WTC11 (cell line): ENCODE results near the gene NUP98. TPM values are rescaled to one million over a fixed set of nuclear protein-coding genes. Genes with fewer than 3 reads are reported as not detected.

Experiments
- ATAC-seq: fragments of 200-7000 bp; cut with Tn5 transposase; 2 replicates; pipeline ENCODE4 v1.10.0; 2021; ENCODE audit warnings: mild to moderate bottlenecking, moderate library complexity
- CTCF ChIA-PET: fragments of 300-600 bp; sonication (Branson Sonifier 250); formaldehyde crosslinking; loops from one replicate; lab custom pipeline; 2021; ENCODE audit warnings: antibody characterized with exemption; lab: Charles Lee
- POLR2A ChIA-PET: fragments of 350-600 bp; sonication (Branson Sonifier 250); formaldehyde crosslinking; loops from one replicate; lab custom pipeline; 2021; ENCODE audit warnings: antibody characterized with exemption; lab: Charles Lee
- DNase-seq: peaks from one replicate; pipeline ENCODE4 v3.0.0; 2021; ENCODE audit warnings: low spot score
- H3K27ac Mint-ChIP-seq: 2 replicates; pipeline ENCODE4 v1.8.0; 2021; ENCODE audit warnings: mixed read lengths
- H3K27me3 Mint-ChIP-seq: 2 replicates; pipeline ENCODE4 v1.8.0; 2021; ENCODE audit warnings: low read depth, mild to moderate bottlenecking, moderate library complexity, mixed read lengths
- H3K36me3 Mint-ChIP-seq: 2 replicates; pipeline ENCODE4 v1.8.0; 2021; ENCODE audit warnings: mixed read lengths
- H3K4me1 Mint-ChIP-seq: 2 replicates; pipeline ENCODE4 v1.8.0; 2022; ENCODE audit warnings: mixed read lengths
- H3K4me3 Mint-ChIP-seq: 2 replicates; pipeline ENCODE4 v1.8.0; 2021; ENCODE audit warnings: mild to moderate bottlenecking, moderate library complexity, mixed read lengths
- H3K9me3 Mint-ChIP-seq: 2 replicates; pipeline ENCODE4 v1.8.0; 2021; ENCODE audit warnings: mixed read lengths
- CBFB ChIP-seq: sonication (generic); formaldehyde crosslinking; IDR thresholded peaks from 2 replicates; pipeline ENCODE4 v1.8.1; 2022; ENCODE audit warnings: mild to moderate bottlenecking, low read depth, missing genetic modification reagents
- E2F5 ChIP-seq: sonication (generic); formaldehyde crosslinking; IDR thresholded peaks from 2 replicates; pipeline ENCODE4 v1.8.1; 2022; ENCODE audit warnings: mild to moderate bottlenecking, moderate library complexity, missing genetic modification reagents
- ELF4 ChIP-seq: sonication (generic); formaldehyde crosslinking; IDR thresholded peaks from 2 replicates; pipeline ENCODE4 v1.8.1; 2022; ENCODE audit warnings: low read depth, mild to moderate bottlenecking, moderate library complexity, missing genetic modification reagents
- EMX1 ChIP-seq: fragments of 250-450 bp; sonication (Bioruptor Pico); IDR thresholded peaks from 2 replicates; pipeline ENCODE4 v1.8.0; 2021; ENCODE audit warnings: mild to moderate bottlenecking
- ETV6 ChIP-seq: sonication (generic); formaldehyde crosslinking; IDR thresholded peaks from 2 replicates; pipeline ENCODE4 v1.8.1; 2022; ENCODE audit warnings: mild to moderate bottlenecking, missing genetic modification reagents
- GABPB1 ChIP-seq: sonication (generic); formaldehyde crosslinking; IDR thresholded peaks from 2 replicates; pipeline ENCODE4 v1.8.1; 2023; ENCODE audit warnings: mild to moderate bottlenecking, missing genetic modification reagents
- GTF2I ChIP-seq: fragments of 250-450 bp; sonication (Bioruptor Pico); conservative IDR thresholded peaks from 2 replicates; pipeline ENCODE4 v1.4.0; 2021; ENCODE audit warnings: mild to moderate bottlenecking
- NFATC4 ChIP-seq: fragments of 250-450 bp; sonication (Bioruptor Pico); IDR thresholded peaks from 2 replicates; pipeline ENCODE4 v1.9.0; 2021; ENCODE audit warnings: mild to moderate bottlenecking
- NR1H2 ChIP-seq: sonication (generic); formaldehyde crosslinking; IDR thresholded peaks from 2 replicates; pipeline ENCODE4 v1.9.0; 2021; ENCODE audit warnings: mild to moderate bottlenecking, moderate library complexity, missing genetic modification reagents
- NR3C1 ChIP-seq: sonication (generic); formaldehyde crosslinking; conservative IDR thresholded peaks from 2 replicates; pipeline ENCODE4 v1.8.1; 2023; ENCODE audit warnings: low read depth, mild to moderate bottlenecking, missing genetic modification reagents
- TCF7 ChIP-seq: sonication (generic); formaldehyde crosslinking; IDR thresholded peaks from 2 replicates; pipeline ENCODE4 v1.8.0; 2022; ENCODE audit warnings: mild to moderate bottlenecking, low read depth, missing genetic modification reagents, moderate library complexity
- ZBTB21 ChIP-seq: sonication (generic); formaldehyde crosslinking; IDR thresholded peaks from 2 replicates; pipeline ENCODE4 v1.8.1; 2023; ENCODE audit warnings: mild to moderate bottlenecking, missing genetic modification reagents, borderline replicate concordance
- ZNF121 ChIP-seq: sonication (generic); formaldehyde crosslinking; IDR thresholded peaks from 2 replicates; pipeline ENCODE4 v1.8.0; 2023; ENCODE audit warnings: missing genetic modification reagents
- ZNF219 ChIP-seq: sonication (generic); formaldehyde crosslinking; IDR thresholded peaks from 2 replicates; pipeline ENCODE4 v1.8.0; 2023; ENCODE audit warnings: missing genetic modification reagents, mild to moderate bottlenecking, borderline replicate concordance
- ZNF232 ChIP-seq: sonication (generic); formaldehyde crosslinking; IDR thresholded peaks from 2 replicates; pipeline ENCODE4 v1.8.0; 2022; ENCODE audit warnings: mild to moderate bottlenecking, missing genetic modification reagents
- ZNF532 ChIP-seq: fragments of 250-450 bp; sonication (Bioruptor Pico); IDR thresholded peaks from 2 replicates; pipeline ENCODE4 v1.9.0; 2021; ENCODE audit warnings: mild to moderate bottlenecking, borderline replicate concordance
- ZSCAN18 ChIP-seq: fragments of 250-450 bp; sonication (Bioruptor Pico); IDR thresholded peaks from 2 replicates; pipeline ENCODE4 v2.1.2; 2022; ENCODE audit warnings: mild to moderate bottlenecking, moderate library complexity
- total RNA-seq: library from RNA; stranded (reverse); gene quantifications from 3 replicates; pipeline ENCODE4 v1.2.3, GENCODE V29; 2021
- TF ChIP-seq, protein P1 (sequence below): sonication (generic); formaldehyde crosslinking; conservative IDR thresholded peaks from 2 replicates; pipeline ENCODE4 v1.8.1; 2023; ENCODE audit warnings: mild to moderate bottlenecking, low read depth, missing genetic modification reagents, moderate library complexity
- TF ChIP-seq, protein P2 (sequence below): sonication (generic); formaldehyde crosslinking; IDR thresholded peaks from 2 replicates; pipeline ENCODE4 v1.8.1; 2023; ENCODE audit warnings: mild to moderate bottlenecking, missing genetic modification reagents, borderline replicate concordance

NUP98 gene
- total RNA-seq, 1 experiment from 2014 or later, result 81.4 TPM

GRCh38 chr11:3764266-3764665 is 33.1 kb downstream of the NUP98 start (continued):
- TF ChIP-seq ZNF219 (no peak), CBFB (no peak), ZSCAN18 (CRISPR knock-in tag) (no peak), ZNF232 (CRISPR knock-in tag) (no peak)

- no peak overlapping the region for H3K4me3 Mint-ChIP-seq
- CTCF ChIA-PET, result no interaction called here
- peak overlapping the region; percentile 26; the same call in 1 of the 2 replicates for H3K27ac Mint-ChIP-seq
- ATAC-seq, result no peak
- H3K27me3 Mint-ChIP-seq, result no peaks in the 10 kb centered on the region
- no peaks in the 10 kb centered on the region for H3K9me3 Mint-ChIP-seq
- POLR2A ChIA-PET, result no interaction called here
- TF ChIP-seq ZNF121 (CRISPR knock-in tag), result peak; percentile 22; the same call in 1 of the 2 replicates
- TF ChIP-seq, protein P1, sequence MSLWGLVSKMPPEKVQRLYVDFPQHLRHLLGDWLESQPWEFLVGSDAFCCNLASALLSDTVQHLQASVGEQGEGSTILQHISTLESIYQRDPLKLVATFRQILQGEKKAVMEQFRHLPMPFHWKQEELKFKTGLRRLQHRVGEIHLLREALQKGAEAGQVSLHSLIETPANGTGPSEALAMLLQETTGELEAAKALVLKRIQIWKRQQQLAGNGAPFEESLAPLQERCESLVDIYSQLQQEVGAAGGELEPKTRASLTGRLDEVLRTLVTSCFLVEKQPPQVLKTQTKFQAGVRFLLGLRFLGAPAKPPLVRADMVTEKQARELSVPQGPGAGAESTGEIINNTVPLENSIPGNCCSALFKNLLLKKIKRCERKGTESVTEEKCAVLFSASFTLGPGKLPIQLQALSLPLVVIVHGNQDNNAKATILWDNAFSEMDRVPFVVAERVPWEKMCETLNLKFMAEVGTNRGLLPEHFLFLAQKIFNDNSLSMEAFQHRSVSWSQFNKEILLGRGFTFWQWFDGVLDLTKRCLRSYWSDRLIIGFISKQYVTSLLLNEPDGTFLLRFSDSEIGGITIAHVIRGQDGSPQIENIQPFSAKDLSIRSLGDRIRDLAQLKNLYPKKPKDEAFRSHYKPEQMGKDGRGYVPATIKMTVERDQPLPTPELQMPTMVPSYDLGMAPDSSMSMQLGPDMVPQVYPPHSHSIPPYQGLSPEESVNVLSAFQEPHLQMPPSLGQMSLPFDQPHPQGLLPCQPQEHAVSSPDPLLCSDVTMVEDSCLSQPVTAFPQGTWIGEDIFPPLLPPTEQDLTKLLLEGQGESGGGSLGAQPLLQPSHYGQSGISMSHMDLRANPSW (CRISPR knock-in tag), result no peak
- no peak for DNase-seq
- no peaks in the 10 kb centered on the region for H3K4me1 Mint-ChIP-seq
- peaks cover 62% of the 10 kb centered on the region for H3K36me3 Mint-ChIP-seq
These were observed 42.2 kb downstream of the NUP98 start for GRCh38 chr11:3755151-3755550.

DNA sequence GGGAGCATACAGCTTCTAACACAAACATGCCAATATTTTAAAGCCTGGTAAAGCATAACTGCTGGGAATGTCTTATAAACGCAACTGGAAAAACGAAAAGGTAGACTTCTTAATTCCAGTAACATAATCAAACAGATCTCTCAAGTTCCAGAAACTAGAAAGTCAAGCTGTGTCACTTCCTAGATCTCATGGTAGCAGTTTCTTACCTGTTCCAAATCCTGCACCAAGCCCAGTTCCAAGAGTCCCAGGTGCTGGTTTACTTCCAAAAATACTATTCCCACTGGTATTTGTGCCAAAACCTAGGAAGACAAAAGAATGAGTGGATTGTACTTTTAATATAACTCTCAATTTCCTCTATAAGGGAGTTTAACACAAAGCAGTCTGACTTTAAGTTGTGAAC is 44.2 kb downstream of the NUP98 start:
- POLR2A ChIA-PET, result no interaction called here
- no peaks in the 10 kb centered on the region for H3K4me1 Mint-ChIP-seq
- H3K36me3 Mint-ChIP-seq, result peaks cover 53% of the 10 kb centered on the region
- H3K4me3 Mint-ChIP-seq, result no peak overlapping the region
- ATAC-seq (no peak), DNase-seq (no peak)
- H3K27ac Mint-ChIP-seq, result no peak overlapping the region
- no peaks in the 10 kb centered on the region for H3K27me3 Mint-ChIP-seq
- H3K9me3 Mint-ChIP-seq, result no peaks in the 10 kb centered on the region
- TF ChIP-seq NFATC4 (CRISPR knock-in tag), result no peak
- CTCF ChIA-PET, result no interaction called here

GRCh38 chr11:3747704-3748103 is 49.6 kb downstream of the NUP98 start:
- no peak overlapping the region for H3K4me3 Mint-ChIP-seq
- H3K9me3 Mint-ChIP-seq, result no peaks in the 10 kb centered on the region
- CTCF ChIA-PET, result no interaction called here
- ATAC-seq, result no peak
- H3K27ac Mint-ChIP-seq, result no peak overlapping the region
- peaks cover 57% of the 10 kb centered on the region for H3K36me3 Mint-ChIP-seq
- no peaks in the 10 kb centered on the region for H3K27me3 Mint-ChIP-seq
- POLR2A ChIA-PET, result interaction anchor here (0.6 kb wide), 1 partner anchor 56 kb away, joined by 3 read pairs; no protein-coding TSS in a partner anchor
- DNase-seq, result no peak
- H3K4me1 Mint-ChIP-seq, result no peaks in the 10 kb centered on the region
- no peak for TF ChIP-seq ETV6 (CRISPR knock-in tag)
- no peak for TF ChIP-seq TCF7 (CRISPR knock-in tag)
- no peak for TF ChIP-seq ZBTB21 (CRISPR knock-in tag)
- TF ChIP-seq, protein P2, sequence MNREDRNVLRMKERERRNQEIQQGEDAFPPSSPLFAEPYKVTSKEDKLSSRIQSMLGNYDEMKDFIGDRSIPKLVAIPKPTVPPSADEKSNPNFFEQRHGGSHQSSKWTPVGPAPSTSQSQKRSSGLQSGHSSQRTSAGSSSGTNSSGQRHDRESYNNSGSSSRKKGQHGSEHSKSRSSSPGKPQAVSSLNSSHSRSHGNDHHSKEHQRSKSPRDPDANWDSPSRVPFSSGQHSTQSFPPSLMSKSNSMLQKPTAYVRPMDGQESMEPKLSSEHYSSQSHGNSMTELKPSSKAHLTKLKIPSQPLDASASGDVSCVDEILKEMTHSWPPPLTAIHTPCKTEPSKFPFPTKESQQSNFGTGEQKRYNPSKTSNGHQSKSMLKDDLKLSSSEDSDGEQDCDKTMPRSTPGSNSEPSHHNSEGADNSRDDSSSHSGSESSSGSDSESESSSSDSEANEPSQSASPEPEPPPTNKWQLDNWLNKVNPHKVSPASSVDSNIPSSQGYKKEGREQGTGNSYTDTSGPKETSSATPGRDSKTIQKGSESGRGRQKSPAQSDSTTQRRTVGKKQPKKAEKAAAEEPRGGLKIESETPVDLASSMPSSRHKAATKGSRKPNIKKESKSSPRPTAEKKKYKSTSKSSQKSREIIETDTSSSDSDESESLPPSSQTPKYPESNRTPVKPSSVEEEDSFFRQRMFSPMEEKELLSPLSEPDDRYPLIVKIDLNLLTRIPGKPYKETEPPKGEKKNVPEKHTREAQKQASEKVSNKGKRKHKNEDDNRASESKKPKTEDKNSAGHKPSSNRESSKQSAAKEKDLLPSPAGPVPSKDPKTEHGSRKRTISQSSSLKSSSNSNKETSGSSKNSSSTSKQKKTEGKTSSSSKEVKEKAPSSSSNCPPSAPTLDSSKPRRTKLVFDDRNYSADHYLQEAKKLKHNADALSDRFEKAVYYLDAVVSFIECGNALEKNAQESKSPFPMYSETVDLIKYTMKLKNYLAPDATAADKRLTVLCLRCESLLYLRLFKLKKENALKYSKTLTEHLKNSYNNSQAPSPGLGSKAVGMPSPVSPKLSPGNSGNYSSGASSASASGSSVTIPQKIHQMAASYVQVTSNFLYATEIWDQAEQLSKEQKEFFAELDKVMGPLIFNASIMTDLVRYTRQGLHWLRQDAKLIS, result no peak
- no peak for TF ChIP-seq ZNF532 (CRISPR knock-in tag)
- no peak for TF ChIP-seq NR3C1
- TF ChIP-seq GABPB1 (CRISPR knock-in tag), result no peak
- TF ChIP-seq E2F5 (CRISPR knock-in tag), result no peak
- TF ChIP-seq EMX1 (CRISPR knock-in tag), result no peak
- no peak for TF ChIP-seq GTF2I
- TF ChIP-seq ELF4, result no peak
- no peak for TF ChIP-seq NR1H2 (CRISPR knock-in tag)
